SK-N-SH (cell line): Measurements from ENCODE around the gene CCDC177. TPM values are rescaled to one million over a fixed set of nuclear protein-coding genes. Genes with fewer than 3 reads are reported as not detected.

Experiments used
- CTCF ChIA-PET: fragments of 300-600, 350-600 bp; formaldehyde crosslinking; extraction: SDS; loops from one replicate; lab custom pipeline; 2021; lab: Yijun Ruan, JAX
- POLR2A ChIA-PET: fragments of 350-600 bp; sonication (Branson Sonifier 250); formaldehyde crosslinking; extraction: SDS; loops from one replicate; lab custom pipeline; 2020; ENCODE audit warnings: antibody characterized with exemption, inconsistent platforms; lab: Yijun Ruan, JAX
- DNase-seq: peaks from one replicate; pipeline ENCODE4 v3.0.0; 2012
- H2AFZ ChIP-seq: fragments of 200-600 bp; sonication (generic); 2 replicates; pipeline ENCODE4 v1.8.1; 2016; ENCODE audit warnings: antibody characterized with exemption, mild to moderate bottlenecking, low read depth
- H3F3A ChIP-seq: fragments of 200-600 bp; sonication (generic); replicated peaks from 2 replicates; pipeline ENCODE3; 2016; ENCODE audit warnings: antibody characterized with exemption, mild to moderate bottlenecking; ENCODE audit not compliant: insufficient read depth
- H3K27ac ChIP-seq, 2 experiments: fragments of 200-500 bp in 1 of 2; fragments of 200-600 bp in 1 of 2; sonication (Bioruptor generic) in 1 of 2; sonication (generic), shearing (Covaris generic) in 1 of 2; 2 replicates each; pipeline versions ENCODE4 v1.5.1 to v1.6.1; 2014 to 2016; ENCODE audit warnings: low read depth in 2 of 2, inconsistent platforms in 1 of 2, low read length in 1 of 2, mild to moderate bottlenecking in 1 of 2, mixed read lengths in 1 of 2
- H3K27me3 ChIP-seq: fragments of 200-600 bp; sonication (generic), shearing (Covaris generic); 2 replicates; pipeline ENCODE4 v1.6.1; 2016; ENCODE audit warnings: mixed run types; ENCODE audit not compliant: insufficient read depth
- H3K36me3 ChIP-seq, 2 experiments: fragments of 200-500 bp in 1 of 2; fragments of 200-600 bp in 1 of 2; sonication (Bioruptor generic) in 1 of 2; sonication (generic) in 1 of 2; replicated peaks in 1 of 2; 2 replicates each; pipeline versions ENCODE3 to v1.5.1; 2014 to 2016; ENCODE audit warnings: low read length in 1 of 2, mild to moderate bottlenecking in 1 of 2; ENCODE audit not compliant: insufficient read depth in 2 of 2, control insufficient read depth in 1 of 2
- H3K4me1 ChIP-seq, 2 experiments: fragments of 200-500 bp in 1 of 2; fragments of 200-600 bp in 1 of 2; sonication (Bioruptor generic) in 1 of 2; sonication (generic), shearing (Covaris generic) in 1 of 2; 2 replicates each; pipeline versions ENCODE4 v1.5.1 to v1.6.1; 2014 to 2016; ENCODE audit warnings: low read depth in 1 of 2, low read length in 1 of 2, mixed run types in 1 of 2; ENCODE audit not compliant: insufficient read depth in 2 of 2, control insufficient read depth in 1 of 2
- H3K4me2 ChIP-seq: fragments of 200-600 bp; sonication (generic), shearing (Covaris generic); 2 replicates; pipeline ENCODE4 v1.6.1; 2017; ENCODE audit warnings: mixed run types
- H3K4me3 ChIP-seq, 2 experiments: fragments of 200-500 bp in 1 of 2; fragments of 200-600 bp in 1 of 2; sonication (Bioruptor generic) in 1 of 2; sonication (generic), shearing (Covaris generic) in 1 of 2; 2 replicates each; pipeline versions ENCODE4 v1.5.1 to v1.8.1; 2014 to 2016; ENCODE audit warnings: low read depth in 2 of 2, inconsistent platforms in 1 of 2, low read length in 1 of 2, mild to moderate bottlenecking in 1 of 2, mixed read lengths in 1 of 2, moderate library complexity in 1 of 2
- H3K79me2 ChIP-seq: fragments of 200-600 bp; sonication (generic); 2 replicates; pipeline ENCODE4 v1.8.1; 2017; ENCODE audit warnings: mild to moderate bottlenecking; ENCODE audit not compliant: insufficient read depth
- H3K9ac ChIP-seq: fragments of 200-600 bp; sonication (generic); 2 replicates; pipeline ENCODE4 v1.6.1; 2017; ENCODE audit warnings: mixed run types
- H3K9me2 ChIP-seq: fragments of 200-600 bp; sonication (generic); 2 replicates; pipeline ENCODE4 v1.6.1; 2017; ENCODE audit warnings: mixed run types
- H3K9me3 ChIP-seq: fragments of 200-600 bp; sonication (generic); 2 replicates; pipeline ENCODE4 v1.6.1; 2017; ENCODE audit warnings: mixed run types, mild to moderate bottlenecking, moderate library complexity
- H4K20me1 ChIP-seq: fragments of 200-600 bp; sonication (generic); 2 replicates; pipeline ENCODE4 v1.6.1; 2017; ENCODE audit warnings: mild to moderate bottlenecking, mixed run types; ENCODE audit not compliant: insufficient read depth
- CTCF ChIP-seq: fragments of 200-600 bp; sonication (generic); IDR thresholded peaks from 2 replicates; pipeline ENCODE4 v1.6.1; 2017; ENCODE audit warnings: antibody characterized with exemption, mild to moderate bottlenecking, moderate library complexity
- ELF1 ChIP-seq: IDR thresholded peaks from 2 replicates; pipeline ENCODE4 v1.4.0; 2012
- FOSL2 ChIP-seq: IDR thresholded peaks from 2 replicates; pipeline ENCODE4 v1.4.0; 2012; ENCODE audit warnings: low read depth, mild to moderate bottlenecking, moderate library complexity, borderline replicate concordance
- FOXJ3 ChIP-seq: sonication (generic); formaldehyde crosslinking; IDR thresholded peaks from 2 replicates; pipeline ENCODE4 v1.5.1; 2020; ENCODE audit warnings: mild to moderate bottlenecking, missing genetic modification reagents
- FOXM1 ChIP-seq: IDR thresholded peaks from 2 replicates; pipeline ENCODE4 v1.4.0; 2012; ENCODE audit warnings: low read depth, mild to moderate bottlenecking
- GABPA ChIP-seq: IDR thresholded peaks from 2 replicates; pipeline ENCODE4 v1.4.0; 2012; ENCODE audit warnings: low read depth, mild to moderate bottlenecking
- GATA2 ChIP-seq: sonication (generic); formaldehyde crosslinking; IDR thresholded peaks from 2 replicates; pipeline ENCODE4 v1.5.0; 2020; ENCODE audit warnings: mild to moderate bottlenecking, missing genetic modification reagents
- IRF3 ChIP-seq: fragments of 150-350 bp; IDR thresholded peaks from 2 replicates; pipeline ENCODE4 v1.6.1; 2016; ENCODE audit warnings: mild to moderate bottlenecking, low read depth, low read length
- MEF2A ChIP-seq: IDR thresholded peaks from 2 replicates; pipeline ENCODE4 v1.4.0; 2012; ENCODE audit warnings: low read depth, borderline replicate concordance
- NFIC ChIP-seq: IDR thresholded peaks from 2 replicates; pipeline ENCODE4 v1.4.0; 2012; ENCODE audit warnings: borderline replicate concordance
- RAD21 ChIP-seq: IDR thresholded peaks from 2 replicates; pipeline ENCODE4 v1.6.1; 2012; ENCODE audit warnings: mild to moderate bottlenecking, low read length
- RCOR1 ChIP-seq: fragments of 150-350 bp; IDR thresholded peaks from 2 replicates; pipeline ENCODE4 v1.6.1; 2017; ENCODE audit warnings: antibody characterized with exemption, low read length
- REST ChIP-seq: IDR thresholded peaks from 2 replicates; pipeline ENCODE4 v1.6.1; 2012; ENCODE audit warnings: mild to moderate bottlenecking, low read depth, low read length, moderate library complexity
- RFX5 ChIP-seq: IDR thresholded peaks from 2 replicates; pipeline ENCODE4 v1.6.1; 2012; ENCODE audit warnings: mild to moderate bottlenecking, improper control_type of control experiment, low read length
- TAF1 ChIP-seq: IDR thresholded peaks from 2 replicates; pipeline ENCODE4 v1.6.1; 2012; ENCODE audit warnings: low read depth, mild to moderate bottlenecking, low read length, moderate library complexity, borderline replicate concordance
- TCF12 ChIP-seq: IDR thresholded peaks from 2 replicates; pipeline ENCODE4 v1.4.0; 2012
- USF1 ChIP-seq: IDR thresholded peaks from 2 replicates; pipeline ENCODE4 v1.4.0; 2012; ENCODE audit warnings: low read depth, borderline replicate concordance
- WGBS: methylation state at CpG from one replicate; pipeline ENCODE4 v1.1.6; 2017; ENCODE audit warnings: low lambda C conversion rate; 5-methylcytosine and 5-hydroxymethylcytosine counted together
- polyA plus RNA-seq, 3 experiments: library from polyadenylated mRNA; depleted of rRNA; stranded (reverse); fragments of >200 nt; gene quantifications; 2 replicates each; pipeline ENCODE4 v1.2.3, GENCODE V29; 2012

CCDC177 gene
- polyA plus RNA-seq, 1 of the 3 experiments (the other 2 are of a cell fraction): not detected

- no peaks in the 10 kb centered on the region for H3K9me2 ChIP-seq
- peaks cover 0 to 2% of the 10 kb centered on the region in 2 experiments; a peak in 1 of 4 replicates for H3K4me1 ChIP-seq
- H3K4me2 ChIP-seq: no peak overlapping the region
- H3K27ac ChIP-seq: no peak overlapping the region
- H2AFZ ChIP-seq: no peak overlapping the region
- no peak overlapping the region for H3K4me3 ChIP-seq
- WGBS: 93% methylated on average over 39 of the region's 51 CpGs
- ChIA-PET POLR2A (interaction anchor here (1.6 kb wide), 1 partner anchor 25 kb away, joined by 3 read pairs; no protein-coding TSS in a partner anchor), CTCF (interaction anchor here (0.6 to 12.6 kb wide), 15 partner anchors 11 to 744 kb away, joined by 3 to 368 read pairs (median 9); no protein-coding TSS in a partner anchor)
- H3K9ac ChIP-seq: no peak overlapping the region
- peaks cover 23% of the 10 kb centered on the region for H3K27me3 ChIP-seq
- H3F3A ChIP-seq: no peaks in the 10 kb centered on the region
- no peak for TF ChIP-seq CTCF
- no peak for TF ChIP-seq FOXJ3 (CRISPR knock-in tag)
- TF ChIP-seq GABPA: no peak
- no peak for TF ChIP-seq RAD21
- TF ChIP-seq FOSL2: no peak
- no peak for TF ChIP-seq ELF1
- TF ChIP-seq TCF12: no peak
- TF ChIP-seq IRF3: no peak
- no peaks in the 10 kb centered on the region for H4K20me1 ChIP-seq
- no peaks in the 10 kb centered on the region for H3K36me3 ChIP-seq
- no peaks in the 10 kb centered on the region for H3K9me3 ChIP-seq
- peak; percentile 19 for DNase-seq
- no peaks in the 10 kb centered on the region for H3K79me2 ChIP-seq
These were observed 1.4 kb downstream of the CCDC177 start for GRCh38 chr14:69573205-69573830.

- H3K27me3 ChIP-seq: peaks cover 28% of the 10 kb centered on the region
- POLR2A ChIA-PET: no interaction called here
- H2AFZ ChIP-seq: no peak overlapping the region
- H3F3A ChIP-seq: no peaks in the 10 kb centered on the region
- H3K9me3 ChIP-seq: no peaks in the 10 kb centered on the region
- WGBS: 79% methylated on average over 25 of the region's 40 CpGs
- DNase-seq: no peak
- H4K20me1 ChIP-seq: no peaks in the 10 kb centered on the region
- no peaks in the 10 kb centered on the region for H3K9me2 ChIP-seq
- H3K4me2 ChIP-seq: no peak overlapping the region
- H3K27ac ChIP-seq: no peak overlapping the region
- H3K36me3 ChIP-seq: no peaks in the 10 kb centered on the region
- no peak overlapping the region for H3K4me3 ChIP-seq
- H3K79me2 ChIP-seq: no peaks in the 10 kb centered on the region
- peaks cover 0 to 2% of the 10 kb centered on the region in 2 experiments; a peak in 1 of 4 replicates for H3K4me1 ChIP-seq
- no peak overlapping the region for H3K9ac ChIP-seq
- TF ChIP-seq RCOR1: no peak
- no peak for TF ChIP-seq NFIC
- TF ChIP-seq MEF2A: no peak
- no peak for TF ChIP-seq RFX5
- no peak for TF ChIP-seq GATA2 (CRISPR knock-in tag)
- no peak for TF ChIP-seq FOXM1
- TF ChIP-seq REST: no peak
- no peak for TF ChIP-seq USF1
- TF ChIP-seq TAF1: no peak
- TF ChIP-seq, all 33 proteins: peak for 0
- CTCF ChIA-PET: interaction anchor here (1.3 to 12.6 kb wide), 11 partner anchors 7 to 343 kb away, joined by 3 to 368 read pairs (median 13); no protein-coding TSS in a partner anchor
These were observed 1.9 kb downstream of the CCDC177 start for GRCh38 chr14:69572841-69573135.
